NK-92 (cell line): ENCODE data around the gene TAOK1.

Source experiments
- DNase-seq: peaks from one replicate; lab custom pipeline; 2025; ENCODE audit not compliant: unreplicated experiment; lab: John Stamatoyannopoulos, UW

Gene TAOK1

GRCh38 chr17:29593591-29594518, 203.7 kb downstream of the TAOK1 start:
- DNase-seq = no peak

DNA sequence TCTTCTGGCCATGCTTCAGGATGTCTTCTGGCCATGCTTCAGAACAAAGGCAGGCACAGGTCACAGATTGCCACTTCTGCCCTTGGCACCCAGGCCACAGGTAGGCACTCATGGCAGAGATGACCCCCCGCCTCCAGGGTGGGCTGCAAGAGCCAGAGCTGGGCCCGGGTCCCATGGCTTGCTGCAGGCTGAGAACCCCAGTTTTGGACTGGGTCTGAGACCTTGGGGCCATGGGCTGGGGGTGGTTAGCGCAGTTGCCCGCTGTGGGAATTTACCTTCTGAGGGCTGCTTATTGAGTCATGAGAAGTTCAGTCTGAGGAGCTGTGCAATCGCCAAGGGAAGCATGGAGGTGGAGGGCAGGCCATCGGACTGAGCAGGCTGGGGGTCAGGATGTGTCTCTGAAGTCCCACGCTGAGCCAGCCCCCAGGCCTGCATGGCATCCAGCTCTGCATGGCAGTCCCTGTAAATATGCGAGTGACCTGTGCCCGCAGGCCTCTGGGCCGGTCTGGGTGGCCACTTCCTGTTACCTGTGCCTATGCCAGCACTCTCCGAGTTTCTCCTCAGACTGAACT, 204.4 kb downstream of the TAOK1 start:
- DNase-seq = no peak

GRCh38 chr17:29595107-29595942, 205.2 kb downstream of the TAOK1 start:
- DNase-seq = no peak

DNA sequence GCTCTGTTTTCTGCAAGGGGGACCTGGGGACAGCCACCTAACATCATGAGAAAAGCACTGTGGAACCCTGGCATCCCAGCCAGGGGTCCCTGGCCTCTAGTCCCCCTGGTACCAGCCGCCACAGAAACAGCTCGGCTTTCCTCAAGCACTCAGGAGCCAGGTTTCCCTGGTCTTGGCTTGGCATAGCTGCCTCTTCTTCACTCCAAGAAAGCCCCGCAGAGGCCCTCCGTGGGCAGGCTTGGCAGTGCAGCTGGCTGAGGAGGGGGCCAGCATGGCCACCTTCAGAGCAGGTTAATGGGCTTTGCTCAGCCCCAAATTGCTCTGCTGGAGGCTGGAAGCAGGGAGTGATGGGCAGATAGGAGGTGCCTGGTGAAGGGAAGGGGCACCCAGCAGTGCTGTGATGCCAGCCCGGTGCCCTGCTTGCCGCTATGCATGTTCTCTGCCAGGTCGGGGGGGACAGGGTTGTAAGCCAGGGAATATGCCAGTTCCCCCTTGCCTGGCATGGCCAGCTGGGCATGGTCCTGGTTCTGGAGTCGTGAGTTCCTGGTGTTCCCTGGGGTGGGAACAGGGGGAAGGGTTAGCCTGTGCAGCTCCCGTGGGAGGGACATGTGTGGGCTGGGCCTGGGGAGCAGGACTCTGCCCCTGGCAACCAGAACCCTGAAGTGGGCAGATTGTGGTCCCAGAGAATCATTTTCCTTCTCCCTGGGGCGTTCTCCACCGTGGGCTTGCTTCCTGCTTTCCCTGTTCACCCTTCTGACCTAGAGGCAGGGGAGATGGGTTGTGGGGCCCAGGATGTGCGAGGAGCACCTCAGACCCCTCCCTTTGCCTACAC, 206.0 kb downstream of the TAOK1 start:
- DNase-seq = no peak

DNA sequence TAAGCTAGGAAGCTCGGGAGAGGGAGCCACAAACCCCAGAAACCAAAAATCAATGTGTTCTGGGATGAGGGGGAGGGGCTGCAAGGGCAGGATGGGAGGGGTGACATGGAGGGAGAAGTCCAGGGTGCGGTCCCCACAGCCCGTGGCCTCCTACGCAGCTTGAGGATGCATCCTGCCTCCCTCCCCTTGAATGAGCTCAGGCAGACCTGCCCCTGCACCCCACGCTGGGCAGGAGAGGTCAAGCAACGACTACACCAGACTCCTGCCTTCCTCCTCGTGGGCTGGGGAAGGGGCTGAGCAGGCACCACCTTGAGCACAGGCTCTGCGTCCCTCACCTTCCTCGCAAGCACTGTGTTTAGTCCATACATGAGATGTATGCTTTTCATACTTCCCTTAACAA, 206.6 kb downstream of the TAOK1 start:
- no peak for DNase-seq

DNA sequence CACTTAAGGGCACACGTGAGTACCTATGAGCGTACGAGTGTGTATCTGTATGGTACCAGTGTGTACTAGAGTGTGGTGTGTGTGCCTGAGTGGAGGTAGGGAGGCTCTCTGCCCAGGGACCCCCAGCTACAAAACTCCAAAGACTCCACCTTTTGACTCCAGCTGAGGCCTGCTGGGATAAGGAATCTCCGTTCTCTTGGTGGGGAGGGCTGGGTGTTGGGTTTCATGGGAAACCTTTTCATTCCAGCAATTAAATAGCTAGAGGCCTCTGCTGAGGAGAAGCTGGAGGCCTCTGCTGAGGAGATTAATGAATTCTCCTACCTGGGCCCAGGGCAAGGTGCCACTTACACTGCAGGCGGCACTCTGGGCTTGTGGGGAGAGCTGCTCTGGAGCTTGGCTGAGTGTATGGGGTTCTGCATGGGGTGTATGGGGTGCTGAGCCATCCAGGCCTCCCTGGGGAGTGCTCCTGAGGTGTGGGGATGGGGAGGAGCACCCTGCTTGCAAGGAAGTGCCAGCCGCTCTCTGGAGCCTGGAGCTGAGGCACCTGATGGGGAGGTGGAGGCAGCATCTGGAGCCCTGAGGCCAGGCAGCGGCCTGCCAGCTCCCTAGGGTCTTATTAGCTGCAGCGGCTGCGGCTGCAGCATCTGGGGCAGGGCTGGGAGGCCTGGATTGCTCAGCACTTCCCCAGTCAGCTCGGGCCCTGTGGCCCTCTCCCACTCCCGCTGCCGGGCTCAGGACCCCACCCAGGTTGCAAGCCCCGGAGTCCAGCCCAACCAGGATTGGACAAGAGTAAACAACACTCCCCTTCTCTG, 207.4 kb downstream of the TAOK1 start:
- DNase-seq = no peak
